ENCODE measurements around the gene ZNF750.

The ZNF750 gene

DNA sequence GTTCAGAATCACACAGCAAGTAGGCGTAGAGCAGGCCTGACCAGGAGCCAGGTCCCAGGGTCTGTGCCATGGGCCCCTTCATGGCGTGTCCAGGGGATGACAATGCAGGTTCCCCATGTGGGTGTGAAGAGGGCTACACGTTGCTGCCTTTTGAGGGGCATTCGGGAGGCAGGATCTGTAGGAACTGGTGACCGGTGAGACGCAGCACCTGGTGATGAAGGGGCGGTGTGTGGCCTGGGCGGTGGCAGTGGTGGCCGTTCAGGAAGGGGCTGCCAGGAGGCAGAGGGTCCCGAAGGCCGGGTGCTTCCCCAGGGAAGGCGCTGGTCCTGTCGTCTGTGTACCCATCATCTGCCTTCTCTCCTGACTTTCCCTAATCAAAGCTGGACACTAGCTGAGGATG is 34.6 kb downstream of the ZNF750 start (continued):
- TF ChIP-seq ZNF354C (tag by site-specific recombination; IDR thresholded peaks at IDR 0.05; ENCODE audit: borderline replicate concordance, low read depth): no peak
- no peak for TF ChIP-seq ZNF777 (tag by site-specific recombination; IDR thresholded peaks at IDR 0.05; ENCODE audit: borderline replicate concordance)
- TF ChIP-seq ZNF211 (tag by site-specific recombination; IDR thresholded peaks at IDR 0.05; ENCODE audit: low read depth): no peak

DNA sequence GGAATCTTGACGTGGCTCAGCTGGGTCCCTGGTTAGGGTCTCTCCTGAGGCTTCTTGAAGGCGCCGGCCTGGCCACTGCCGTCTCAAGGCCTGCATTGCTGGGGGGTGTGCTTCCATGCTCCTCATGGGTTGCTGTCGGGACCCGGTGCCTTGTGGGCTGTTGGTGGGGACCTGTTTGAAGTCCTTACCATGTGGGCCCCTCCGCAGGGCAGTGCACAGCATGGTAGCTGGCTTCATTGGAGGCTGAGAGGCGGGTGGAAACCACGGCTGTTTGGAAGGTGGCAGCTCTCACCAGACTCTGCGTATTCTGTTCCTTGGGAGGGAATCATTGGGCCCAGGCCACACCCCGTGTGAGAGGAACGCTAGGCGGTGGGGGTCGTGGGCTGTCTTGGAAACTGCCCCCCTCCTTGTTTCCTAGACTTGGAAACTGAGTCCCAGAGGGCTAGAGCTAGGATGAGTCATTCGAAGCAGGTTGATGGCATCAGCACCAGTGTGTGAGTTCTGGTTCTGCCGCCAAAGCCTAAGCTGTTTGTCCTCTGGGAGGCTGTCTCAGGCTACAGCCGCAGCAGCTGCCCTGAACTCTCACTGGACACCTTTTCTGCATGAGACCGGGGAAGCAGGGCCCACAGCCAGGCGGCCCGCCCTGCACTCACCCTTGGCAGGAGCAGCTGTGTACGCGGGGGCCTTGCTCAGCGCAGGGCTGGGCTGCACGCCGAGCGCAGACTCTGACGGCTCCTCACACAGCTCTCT is 35.2 kb downstream of the ZNF750 start:
- CTCF ChIA-PET: interaction anchor here (1.3 kb wide), 1 partner anchor 29 kb away, joined by 3 read pairs; no protein-coding TSS in a partner anchor
- TF ChIP-seq ZIC2 (tag by site-specific recombination; IDR thresholded peaks at IDR 0.05) (0 out of 2 replicates have a peak, but pooled peaks have one; percentile 17), ZNF16 (tag by site-specific recombination; IDR thresholded peaks at IDR 0.05; ENCODE audit: low read depth) (no peak)
- Histone ChIP-seq H3K36me3 (ENCODE audit: control insufficient read depth in 2 of 2, insufficient read depth in 1 of 2, low read length in 2 of 2) (peaks cover 0 to 51% of the 10 kb centered on the region in 2 experiments; a peak in 1 of 3 replicates), H3K9me3 (ENCODE audit: control insufficient read depth, insufficient read depth, low read depth, low read length) (no peaks in the 10 kb centered on the region), H3K4me3 (ENCODE audit: low read depth, low read length) (no peak overlapping the region), H3K4me1 (ENCODE audit: control insufficient read depth, insufficient read depth, low read length) (no peaks in the 10 kb centered on the region), H3K27ac (ENCODE audit: extremely low read depth, low read depth, low read length) (no peak overlapping the region)
- POLR2A ChIA-PET: no interaction called here

DNA sequence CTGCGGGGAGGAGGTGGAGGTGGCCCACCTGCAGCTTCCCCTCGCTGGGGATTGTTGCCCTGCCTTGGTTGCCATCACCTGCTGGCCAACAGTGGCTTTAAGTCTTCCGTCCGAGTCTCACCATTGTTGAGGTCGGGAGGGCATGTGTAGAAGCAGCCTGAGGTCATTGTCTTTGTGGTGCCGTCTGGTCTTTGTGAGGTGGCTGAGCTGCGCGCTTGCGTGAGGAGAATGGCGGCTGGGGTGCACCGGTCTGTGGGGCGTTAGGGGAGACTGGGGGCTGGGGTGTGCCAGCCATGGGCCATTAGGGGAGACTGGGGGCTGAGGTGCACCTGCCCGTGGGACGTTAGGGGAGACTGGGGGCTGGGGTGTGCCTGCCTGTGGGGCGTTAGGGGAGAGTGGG is 36.2 kb downstream of the ZNF750 start:
- CTCF ChIA-PET: interaction anchor here (0.6 kb wide), 1 partner anchor 35 kb away, joined by 3 read pairs; no protein-coding TSS in a partner anchor
- no peak overlapping the region for H3K27ac ChIP-seq (ENCODE audit: extremely low read depth, low read depth, low read length)
- no peaks in the 10 kb centered on the region for H3K9me3 ChIP-seq (ENCODE audit: control insufficient read depth, insufficient read depth, low read depth, low read length)
- POLR2A ChIA-PET: interaction anchor here (0.6 kb wide), 1 partner anchor 15 kb away, joined by 8 read pairs; no protein-coding TSS in a partner anchor
- no peak overlapping the region for H3K4me3 ChIP-seq (ENCODE audit: low read depth, low read length)
- peaks cover 6 to 48% of the 10 kb centered on the region in 2 experiments; a peak in 2 of 3 replicates for H3K36me3 ChIP-seq (ENCODE audit: control insufficient read depth in 2 of 2, insufficient read depth in 1 of 2, low read length in 2 of 2)
- no peaks in the 10 kb centered on the region for H3K4me1 ChIP-seq (ENCODE audit: control insufficient read depth, insufficient read depth, low read length)
- no peak for TF ChIP-seq ZSCAN16 (tag by site-specific recombination; IDR thresholded peaks at IDR 0.05)
- TF ChIP-seq SCRT2 (tag by site-specific recombination; IDR thresholded peaks at IDR 0.05): no peak
- no peak for TF ChIP-seq ZNF48 (tag by site-specific recombination; IDR thresholded peaks at IDR 0.05)
- TF ChIP-seq ZNF624 (tag by site-specific recombination; IDR thresholded peaks at IDR 0.05): no peak
- TF ChIP-seq, protein P1, sequence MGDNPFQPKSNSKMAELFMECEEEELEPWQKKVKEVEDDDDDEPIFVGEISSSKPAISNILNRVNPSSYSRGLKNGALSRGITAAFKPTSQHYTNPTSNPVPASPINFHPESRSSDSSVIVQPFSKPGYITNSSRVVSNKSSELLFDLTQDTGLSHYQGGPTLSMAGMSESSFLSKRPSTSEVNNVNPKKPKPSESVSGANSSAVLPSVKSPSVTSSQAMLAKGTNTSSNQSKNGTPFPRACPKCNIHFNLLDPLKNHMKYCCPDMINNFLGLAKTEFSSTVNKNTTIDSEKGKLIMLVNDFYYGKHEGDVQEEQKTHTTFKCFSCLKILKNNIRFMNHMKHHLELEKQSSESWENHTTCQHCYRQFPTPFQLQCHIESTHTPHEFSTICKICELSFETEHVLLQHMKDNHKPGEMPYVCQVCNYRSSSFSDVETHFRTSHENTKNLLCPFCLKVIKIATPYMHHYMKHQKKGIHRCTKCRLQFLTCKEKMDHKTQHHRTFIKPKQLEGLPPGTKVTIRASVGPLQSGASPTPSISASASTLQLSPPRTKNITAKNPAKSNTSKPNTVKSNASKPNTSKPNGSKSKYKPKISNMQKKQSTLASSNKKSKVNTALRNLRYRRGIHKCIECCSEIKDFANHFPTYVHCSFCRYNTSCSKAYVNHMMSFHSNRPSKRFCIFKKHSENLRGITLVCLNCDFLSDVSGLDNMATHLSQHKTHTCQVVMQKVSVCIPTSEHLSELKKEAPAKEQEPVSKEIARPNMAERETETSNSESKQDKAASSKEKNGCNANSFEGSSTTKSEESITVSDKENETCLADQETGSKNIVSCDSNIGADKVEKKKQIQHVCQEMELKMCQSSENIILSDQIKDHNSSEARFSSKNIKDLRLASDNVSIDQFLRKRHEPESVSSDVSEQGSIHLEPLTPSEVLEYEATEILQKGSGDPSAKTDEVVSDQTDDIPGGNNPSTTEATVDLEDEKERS (tag by site-specific recombination; IDR thresholded peaks at IDR 0.05): no peak
- TF ChIP-seq ZNF623 (tag by site-specific recombination; IDR thresholded peaks at IDR 0.05): no peak
- TF ChIP-seq ZNF785 (tag by site-specific recombination; IDR thresholded peaks at IDR 0.05): no peak
- TF ChIP-seq ZFP41 (tag by site-specific recombination; IDR thresholded peaks at IDR 0.05; ENCODE audit: borderline replicate concordance): no peak
- TF ChIP-seq, protein P2, sequence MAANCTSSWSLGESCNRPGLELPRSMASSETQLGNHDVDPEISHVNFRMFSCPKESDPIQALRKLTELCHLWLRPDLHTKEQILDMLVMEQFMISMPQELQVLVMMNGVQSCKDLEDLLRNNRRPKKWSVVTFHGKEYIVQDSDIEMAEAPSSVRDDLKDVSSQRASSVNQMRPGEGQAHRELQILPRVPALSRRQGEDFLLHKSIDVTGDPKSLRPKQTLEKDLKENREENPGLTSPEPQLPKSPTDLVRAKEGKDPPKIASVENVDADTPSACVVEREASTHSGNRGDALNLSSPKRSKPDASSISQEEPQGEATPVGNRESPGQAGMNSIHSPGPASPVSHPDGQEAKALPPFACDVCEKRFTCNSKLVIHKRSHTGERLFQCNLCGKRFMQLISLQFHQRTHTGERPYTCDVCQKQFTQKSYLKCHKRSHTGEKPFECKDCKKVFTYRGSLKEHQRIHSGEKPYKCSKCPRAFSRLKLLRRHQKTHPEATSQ (tag by site-specific recombination; IDR thresholded peaks at IDR 0.05): no peak
- TF ChIP-seq ZNF354C (tag by site-specific recombination; IDR thresholded peaks at IDR 0.05; ENCODE audit: borderline replicate concordance, low read depth): no peak
- no peak for TF ChIP-seq ZNF335 (tag by site-specific recombination; conservative IDR thresholded peaks at IDR 0.05)
- no peak for TF ChIP-seq ZBTB20 (tag by site-specific recombination; IDR thresholded peaks at IDR 0.05)
- no peak for TF ChIP-seq GFI1B (tag by site-specific recombination; IDR thresholded peaks at IDR 0.05)
- TF ChIP-seq, protein P3, sequence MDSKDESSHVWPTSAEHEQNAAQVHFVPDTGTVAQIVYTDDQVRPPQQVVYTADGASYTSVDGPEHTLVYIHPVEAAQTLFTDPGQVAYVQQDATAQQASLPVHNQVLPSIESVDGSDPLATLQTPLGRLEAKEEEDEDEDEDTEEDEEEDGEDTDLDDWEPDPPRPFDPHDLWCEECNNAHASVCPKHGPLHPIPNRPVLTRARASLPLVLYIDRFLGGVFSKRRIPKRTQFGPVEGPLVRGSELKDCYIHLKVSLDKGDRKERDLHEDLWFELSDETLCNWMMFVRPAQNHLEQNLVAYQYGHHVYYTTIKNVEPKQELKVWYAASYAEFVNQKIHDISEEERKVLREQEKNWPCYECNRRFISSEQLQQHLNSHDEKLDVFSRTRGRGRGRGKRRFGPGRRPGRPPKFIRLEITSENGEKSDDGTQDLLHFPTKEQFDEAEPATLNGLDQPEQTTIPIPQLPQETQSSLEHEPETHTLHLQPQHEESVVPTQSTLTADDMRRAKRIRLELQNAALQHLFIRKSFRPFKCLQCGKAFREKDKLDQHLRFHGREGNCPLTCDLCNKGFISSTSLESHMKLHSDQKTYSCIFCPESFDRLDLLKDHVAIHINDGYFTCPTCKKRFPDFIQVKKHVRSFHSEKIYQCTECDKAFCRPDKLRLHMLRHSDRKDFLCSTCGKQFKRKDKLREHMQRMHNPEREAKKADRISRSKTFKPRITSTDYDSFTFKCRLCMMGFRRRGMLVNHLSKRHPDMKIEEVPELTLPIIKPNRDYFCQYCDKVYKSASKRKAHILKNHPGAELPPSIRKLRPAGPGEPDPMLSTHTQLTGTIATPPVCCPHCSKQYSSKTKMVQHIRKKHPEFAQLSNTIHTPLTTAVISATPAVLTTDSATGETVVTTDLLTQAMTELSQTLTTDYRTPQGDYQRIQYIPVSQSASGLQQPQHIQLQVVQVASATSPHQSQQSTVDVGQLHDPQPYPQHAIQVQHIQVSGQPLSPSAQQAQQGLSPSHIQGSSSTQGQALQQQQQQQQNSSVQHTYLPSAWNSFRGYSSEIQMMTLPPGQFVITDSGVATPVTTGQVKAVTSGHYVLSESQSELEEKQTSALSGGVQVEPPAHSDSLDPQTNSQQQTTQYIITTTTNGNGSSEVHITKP (tag by site-specific recombination; IDR thresholded peaks at IDR 0.05): no peak
- TF ChIP-seq ZNF548 (tag by site-specific recombination; IDR thresholded peaks at IDR 0.05): no peak
- no peak for TF ChIP-seq ZNF10 (tag by site-specific recombination; IDR thresholded peaks at IDR 0.05)
- TF ChIP-seq ZSCAN30 (tag by site-specific recombination; IDR thresholded peaks at IDR 0.05): no peak
- no peak for TF ChIP-seq ZNF510 (tag by site-specific recombination; IDR thresholded peaks at IDR 0.05; ENCODE audit: insufficient replicate concordance)

Data from HEK293 (cell line).